Epithelial cell of esophagus (primary cell): ENCODE data around the gene SMARCE1.
A peak's percentile ranks its signal among the peaks of the same experiment; 100 is the strongest.

ENCODE experiments used
- DNase-seq: peaks from one replicate; pipeline ENCODE4 v3.0.0; 2010; ENCODE audit warnings: low read depth
- H3K4me3 ChIP-seq: 2 replicates; pipeline ENCODE4 v1.5.1; 2011; ENCODE audit warnings: mild to moderate bottlenecking, low read length, control low read depth
- CTCF ChIP-seq: IDR thresholded peaks from 2 replicates; pipeline ENCODE4 v1.5.1; 2011; ENCODE audit warnings: low read depth, mild to moderate bottlenecking, low read length, control low read depth, inconsistent platforms; ENCODE audit not compliant: insufficient read depth; ENCODE audit errors: missing control alignments

SMARCE1 gene

GRCh38 chr17:40606548-40607353, 40.9 kb downstream of the SMARCE1 start:
- TF ChIP-seq CTCF = no peak
- DNase-seq = no peak
- no peak overlapping the region for H3K4me3 ChIP-seq

- TF ChIP-seq CTCF = no peak
- H3K4me3 ChIP-seq = no peak overlapping the region
- DNase-seq = peak; percentile 30
These were observed 42.3 kb downstream of the SMARCE1 start for GRCh38 chr17:40605306-40605705.

DNA sequence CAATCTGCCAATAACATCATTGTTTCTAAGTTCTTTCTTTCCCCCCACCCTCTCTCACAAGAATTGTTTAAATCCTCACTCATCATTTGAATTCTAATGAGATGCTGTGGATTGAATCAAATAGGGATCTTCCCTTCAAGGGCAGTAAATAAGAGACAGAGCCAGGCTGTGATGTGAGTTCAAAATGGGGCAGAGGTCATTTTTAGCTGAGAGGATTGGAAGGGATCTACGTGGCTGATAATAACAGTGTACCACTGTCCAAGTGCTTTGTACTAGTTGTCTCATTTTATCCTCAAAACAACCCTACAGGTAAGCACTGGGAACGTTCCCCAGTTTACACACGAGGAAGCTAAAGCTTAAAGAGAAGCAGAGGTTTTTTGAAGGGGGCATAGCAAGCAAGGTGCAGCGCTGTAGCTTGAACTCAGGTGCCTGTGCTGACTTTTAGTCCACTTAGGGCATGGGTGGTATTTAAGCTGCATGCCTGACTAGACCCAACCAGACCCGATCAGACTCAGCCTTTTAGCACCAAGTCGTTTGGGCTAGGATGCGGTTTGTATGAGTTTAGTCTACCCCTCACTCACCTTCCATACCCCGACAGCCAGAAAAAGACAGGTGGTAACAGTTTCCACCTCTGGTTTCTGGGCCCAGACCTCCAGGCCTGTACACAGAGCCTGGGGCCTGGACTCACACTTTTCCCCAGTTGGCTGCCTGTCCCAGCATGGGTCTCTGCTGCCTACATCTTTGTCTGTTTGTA, 43.1 kb downstream of the SMARCE1 start:
- no peak for TF ChIP-seq CTCF
- no peak overlapping the region for H3K4me3 ChIP-seq
- no peak for DNase-seq

DNA sequence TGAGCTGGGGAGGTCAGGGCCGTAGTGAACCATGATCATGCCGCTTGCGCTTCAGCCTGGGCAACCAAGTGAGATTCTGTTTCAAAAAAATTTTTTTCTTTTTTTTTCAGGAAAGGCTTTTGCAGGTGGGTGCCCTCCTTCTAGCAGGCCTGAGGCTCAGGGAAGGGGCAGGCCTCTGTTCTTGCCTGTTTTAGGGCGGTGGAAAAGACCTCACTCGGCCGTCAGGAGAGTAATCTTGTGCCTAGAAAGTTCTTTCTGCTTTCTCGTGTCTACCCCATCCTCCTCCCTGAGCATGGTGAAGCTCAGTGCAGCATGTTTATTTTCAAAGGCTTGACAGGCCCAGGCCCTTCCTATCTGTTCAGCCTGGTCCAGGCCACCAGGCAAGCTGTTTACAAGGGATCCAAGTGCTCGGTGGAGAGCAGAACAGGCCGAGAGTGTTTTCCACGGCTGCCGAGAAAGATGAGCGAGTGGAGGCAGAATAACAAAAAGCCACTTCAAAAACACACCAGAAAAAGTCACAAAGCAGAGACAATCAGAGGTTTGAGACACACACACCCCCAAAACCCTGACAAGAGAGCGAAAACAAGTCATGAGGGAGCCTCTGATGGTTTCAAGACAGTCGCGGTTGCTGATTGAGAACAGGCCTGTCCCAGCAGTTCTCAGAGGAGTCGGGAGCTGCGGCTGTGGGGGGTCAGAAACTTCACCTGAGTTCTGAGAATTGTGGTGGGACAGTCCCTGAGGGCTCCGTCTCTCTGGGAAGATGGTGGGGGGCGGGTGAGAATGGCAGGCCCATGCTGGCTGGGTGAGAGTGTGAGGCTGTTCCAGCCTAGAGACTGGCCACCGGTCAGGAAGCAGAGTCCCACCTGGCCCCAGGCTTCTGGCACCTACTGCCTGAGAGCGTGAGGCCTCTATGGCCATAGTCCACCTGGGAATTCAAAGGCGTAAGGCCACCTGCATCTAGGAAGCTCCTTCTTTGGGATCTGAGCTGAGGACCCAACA, 44.9 kb downstream of the SMARCE1 start:
- DNase-seq = no peak
- TF ChIP-seq CTCF = no peak
- H3K4me3 ChIP-seq = no peak overlapping the region

- TF ChIP-seq CTCF = no peak
- H3K4me3 ChIP-seq = no peak overlapping the region
- DNase-seq = peak; percentile 15
These were observed 47.1 kb downstream of the SMARCE1 start for GRCh38 chr17:40600486-40601046.

GRCh38 chr17:40599468-40599763, 48.2 kb downstream of the SMARCE1 start:
- TF ChIP-seq CTCF = no peak
- DNase-seq = no peak
- H3K4me3 ChIP-seq = no peak overlapping the region
